Pancreas (tissue), 10 donors: ENCODE results near the gene NT5DC4. TPM values are rescaled to one million over a fixed set of nuclear protein-coding genes. Genes with fewer than 3 reads are reported as not detected.

Experiments
- ATAC-seq, 4 donors: fragments of 200-7000 bp; cut with Tn5 transposase; one replicate each; pipeline versions ENCODE4 v1.8.0 to v1.9.1; 2020; ENCODE audit warnings: mild to moderate bottlenecking in 4 of 4, moderate library complexity in 4 of 4
- DNase-seq, 6 donors: peaks; one replicate each; pipeline ENCODE4 v3.0.0-alpha.2; 2020
- FAIRE-seq: peaks from 2 replicates; lab custom pipeline; 2012; peaks lifted over from hg19 to GRCh38; lab: Jason Lieb, UNC
- H3K27ac ChIP-seq, 4 donors: fragments of 200-600 bp; sonication (generic); 1 replicate in 3 of 4; 2 replicates in 1 of 4; pipeline versions ENCODE4 v1.5.0 to v1.8.0; 2020
- H3K27me3 ChIP-seq, 4 donors: fragments of 200-600 bp; one replicate each; pipeline ENCODE4 v1.8.0; 2021
- H3K36me3 ChIP-seq, 3 donors: fragments of 200-600 bp; sonication (generic) in 1 of 3; one replicate each; pipeline versions ENCODE4 v1.5.0 to v1.8.0; 2020 to 2021
- H3K4me1 ChIP-seq, 3 donors: fragments of 200-600 bp; one replicate each; pipeline ENCODE4 v1.8.0; 2021
- H3K4me3 ChIP-seq, 4 donors: fragments of 200-600 bp; sonication (generic) in 2 of 4; one replicate each; pipeline versions ENCODE4 v1.5.0 to v1.8.0; 2020 to 2021
- H3K9me3 ChIP-seq, 4 donors: fragments of 200-600 bp; one replicate each; pipeline ENCODE4 v1.8.0; 2021
- WGBS, 2 donors: extraction: QIAGEN DNeasy Blood & Tissue Kit; methylation state at CpG; one replicate each; pipeline ENCODE4 v1.1.7; 2013; 5-methylcytosine and 5-hydroxymethylcytosine counted together
- intact Hi-C, 3 donors: fragments of 100-400 bp; cut with DNase I; formaldehyde crosslinking; loops; one replicate each; pipeline versions ENCODE4 v1.11.1 to v1.14.2; 2022
- polyA plus RNA-seq, 2 donors: library from polyadenylated mRNA; stranded (reverse); fragments of 200-250 nt; gene quantifications; one replicate each; pipeline ENCODE4 v1.2.3, GENCODE V29; 2013
- total RNA-seq, 6 donors: library from RNA; stranded (reverse); fragmentation: NEBNext Ultra II Directional in 4 of 6; extraction: Animal tissue kit (Norgen Biotek cat#: 25700) in 4 of 6; gene quantifications; one replicate each; pipeline versions ENCODE4 v1.2.1 to v1.2.4, GENCODE V29; 2021 to 2023
- TF ChIP-seq, protein P1 (sequence below), 4 donors: fragments of 200-600 bp; sonication (generic) in 3 of 4; IDR thresholded peaks; one replicate each; pipeline versions ENCODE4 v1.5.0 to v1.8.0; 2021; ENCODE audit warnings: antibody characterized with exemption in 4 of 4
- donor health status: healthy with polysubstance abuse.
- donor health status: DM: no; HTN: no; CAD: no; lungs with moderate emphysema.
- donor health status: DM: no; HTN: no; CAD: no.
- donor health status: control.
- donor health status: control.
- donor health status: Bipolar disorder and iron deficiency.
- donor health status: DM: yes; HTN: yes; CAD: no.
- donor health status: DM: no; HTN: no; CAD: no.
- donor health status: DM: no; HTN: no; CAD: no.
- donor health status: DM: yes; HTN: yes; CAD: no.

The NT5DC4 gene
- total and polyA plus RNA-seq, 8 donors: 0.09 TPM; not detected in 7

DNA sequence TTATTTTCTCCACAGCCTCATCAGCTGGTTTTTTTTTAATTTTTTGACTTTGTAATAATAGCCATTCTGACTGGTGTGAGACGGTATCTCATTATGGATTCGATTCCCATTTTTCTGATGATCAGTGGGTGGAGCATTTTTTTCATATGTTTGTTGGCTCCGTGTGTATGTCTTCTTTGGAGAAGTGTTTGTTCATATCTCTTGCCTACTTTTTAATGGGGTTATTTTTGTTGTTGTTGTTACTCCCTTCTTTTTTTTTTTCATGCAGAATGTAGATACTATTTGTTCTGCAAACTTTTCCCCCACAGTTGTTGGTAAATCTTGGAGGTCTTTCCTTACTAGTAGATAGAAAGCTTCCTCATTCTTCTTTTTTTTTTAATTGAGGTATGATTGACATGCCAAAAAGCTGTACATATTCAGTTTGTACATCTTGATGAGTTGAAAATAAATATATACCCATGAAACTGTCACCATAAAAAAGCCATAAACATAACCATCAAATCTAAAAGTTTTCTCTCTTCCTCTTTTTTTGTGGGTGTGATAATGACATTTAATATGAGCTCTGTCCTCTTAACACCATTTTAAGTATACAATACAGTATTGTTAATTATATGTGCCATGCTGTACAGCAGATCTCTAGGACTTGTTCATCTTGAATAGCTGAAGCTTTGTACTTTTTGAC, 21.8 kb upstream of the NT5DC4 start:
- WGBS, 2 donors: 72 to 78% methylated on average over 3 of the region's 3 CpGs
- no peak for ATAC-seq
- Histone ChIP-seq H3K4me1 (no peaks in the 10 kb centered on the region), H3K27ac (no peak overlapping the region), H3K4me3 (no peak overlapping the region), H3K9me3 (no peaks in the 10 kb centered on the region), H3K27me3 (no peaks in the 10 kb centered on the region), H3K36me3 (no peaks in the 10 kb centered on the region)
- intact Hi-C loops: loop anchor here in 1 of 3 donors (10.0 kb wide), 1 partner anchor 74 kb away; no protein-coding TSS in a partner anchor
- TF ChIP-seq, protein P1, sequence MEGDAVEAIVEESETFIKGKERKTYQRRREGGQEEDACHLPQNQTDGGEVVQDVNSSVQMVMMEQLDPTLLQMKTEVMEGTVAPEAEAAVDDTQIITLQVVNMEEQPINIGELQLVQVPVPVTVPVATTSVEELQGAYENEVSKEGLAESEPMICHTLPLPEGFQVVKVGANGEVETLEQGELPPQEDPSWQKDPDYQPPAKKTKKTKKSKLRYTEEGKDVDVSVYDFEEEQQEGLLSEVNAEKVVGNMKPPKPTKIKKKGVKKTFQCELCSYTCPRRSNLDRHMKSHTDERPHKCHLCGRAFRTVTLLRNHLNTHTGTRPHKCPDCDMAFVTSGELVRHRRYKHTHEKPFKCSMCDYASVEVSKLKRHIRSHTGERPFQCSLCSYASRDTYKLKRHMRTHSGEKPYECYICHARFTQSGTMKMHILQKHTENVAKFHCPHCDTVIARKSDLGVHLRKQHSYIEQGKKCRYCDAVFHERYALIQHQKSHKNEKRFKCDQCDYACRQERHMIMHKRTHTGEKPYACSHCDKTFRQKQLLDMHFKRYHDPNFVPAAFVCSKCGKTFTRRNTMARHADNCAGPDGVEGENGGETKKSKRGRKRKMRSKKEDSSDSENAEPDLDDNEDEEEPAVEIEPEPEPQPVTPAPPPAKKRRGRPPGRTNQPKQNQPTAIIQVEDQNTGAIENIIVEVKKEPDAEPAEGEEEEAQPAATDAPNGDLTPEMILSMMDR (IDR thresholded peaks at IDR 0.05): no peak
- FAIRE-seq: no peak
- DNase-seq: no peak

DNA sequence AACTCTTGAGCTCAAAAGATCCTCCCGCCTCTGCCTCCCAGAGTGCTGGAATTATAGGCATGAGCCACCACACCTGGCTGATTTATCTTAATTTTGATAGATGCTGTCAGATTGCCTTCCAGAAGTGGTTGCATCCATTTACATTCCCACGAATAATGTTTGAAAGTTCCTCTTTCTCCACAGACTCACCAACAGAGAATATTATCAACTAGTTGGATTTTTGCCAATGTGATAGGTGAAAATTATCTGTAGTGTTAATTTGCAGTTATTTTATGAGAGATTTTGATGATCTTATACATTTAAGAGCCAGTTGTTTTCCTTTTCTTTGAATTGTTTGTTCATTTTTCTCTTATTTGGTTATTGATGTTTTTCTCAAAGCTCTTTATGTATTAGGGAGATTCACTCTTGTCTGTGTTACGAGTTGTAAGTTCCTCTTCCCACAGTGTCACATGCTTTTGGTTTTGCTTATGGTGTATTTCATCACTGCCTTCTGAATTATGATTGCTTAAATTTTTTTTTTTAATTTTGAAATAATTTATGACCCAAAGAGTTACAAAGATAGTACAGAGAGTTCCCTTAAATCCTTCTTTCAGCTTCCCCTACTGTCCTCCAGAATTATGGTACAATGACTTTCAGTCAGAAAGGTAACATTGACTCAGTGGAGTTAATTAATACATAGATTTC, 20.7 kb upstream of the NT5DC4 start:
- DNase-seq: no peak
- FAIRE-seq: no peak
- peak in 2 of 4 donors; percentile 65 to 69 for ATAC-seq
- intact Hi-C loops: loop anchor here in 1 of 3 donors (10.0 kb wide), 1 partner anchor 75 kb away; no protein-coding TSS in a partner anchor
- 59 to 64% methylated on average over 3 of the region's 3 CpGs for WGBS, 2 donors
- Histone ChIP-seq H3K4me3 (no peak overlapping the region), H3K36me3 (no peaks in the 10 kb centered on the region), H3K27me3 (no peaks in the 10 kb centered on the region), H3K9me3 (no peaks in the 10 kb centered on the region), H3K4me1 (no peaks in the 10 kb centered on the region), H3K27ac (peak overlapping the region in 2 of 4 donors; percentile 18 to 21)
- TF ChIP-seq, protein P1 (IDR thresholded peaks at IDR 0.05): no peak

DNA sequence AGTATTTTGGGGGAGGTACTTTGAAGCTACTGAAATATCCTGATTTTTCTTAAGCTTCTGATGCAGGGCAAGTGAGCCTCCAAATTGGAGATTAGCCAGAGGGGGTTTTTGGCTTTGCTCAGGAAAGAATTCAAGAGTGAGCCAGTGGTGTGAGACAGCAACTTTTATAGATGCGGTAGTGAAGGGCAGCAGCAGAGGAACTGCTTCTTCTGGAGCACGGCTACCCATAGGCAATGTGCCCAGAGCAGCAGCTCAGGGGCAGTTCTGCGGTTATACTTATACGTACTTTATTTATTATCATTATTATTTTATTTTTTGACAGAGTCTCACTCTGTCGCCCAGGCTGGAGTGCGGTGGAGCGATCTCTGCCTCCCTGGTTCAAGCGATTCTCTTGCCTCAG, 19.8 kb upstream of the NT5DC4 start:
- no peaks in the 10 kb centered on the region for H3K27me3 ChIP-seq
- intact Hi-C loops: no loop called here
- no peaks in the 10 kb centered on the region for H3K36me3 ChIP-seq
- no peaks in the 10 kb centered on the region for H3K9me3 ChIP-seq
- FAIRE-seq (no peak), DNase-seq (peak in 1 of 6 donors; percentile 14), ATAC-seq (peak in 2 of 4 donors; percentile 64 to 77)
- 79 to 90% methylated on average over 8 of the region's 8 CpGs for WGBS, 2 donors
- TF ChIP-seq, protein P1 (IDR thresholded peaks at IDR 0.05): no peak
- H3K4me1 ChIP-seq: no peaks in the 10 kb centered on the region
- H3K4me3 ChIP-seq: no peak overlapping the region
- H3K27ac ChIP-seq: peak overlapping the region in 1 of 4 donors; percentile 21

DNA sequence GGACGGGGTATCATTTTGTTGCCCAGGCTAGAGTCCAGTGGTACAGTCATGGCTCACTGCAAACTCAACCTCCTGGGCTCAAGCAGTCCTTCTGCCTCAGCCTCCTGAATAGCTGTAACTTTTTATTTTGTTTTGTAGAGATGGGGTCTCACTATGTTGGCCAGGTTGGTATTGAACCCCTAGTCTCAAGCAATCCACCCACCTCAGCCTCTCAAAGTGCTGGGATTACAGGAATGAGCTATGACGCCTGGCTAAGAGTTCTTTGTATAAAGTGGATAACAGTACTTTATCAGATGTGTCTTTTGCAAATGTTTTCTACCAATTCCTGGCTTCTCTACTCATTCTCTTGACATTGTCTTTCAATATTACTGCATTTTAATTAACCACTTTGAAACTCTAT, 17.1 kb upstream of the NT5DC4 start:
- intact Hi-C loops: no loop called here
- H3K27me3 ChIP-seq: no peaks in the 10 kb centered on the region
- ATAC-seq (no peak), FAIRE-seq (no peak), DNase-seq (no peak)
- no peak overlapping the region for H3K27ac ChIP-seq
- no peaks in the 10 kb centered on the region for H3K4me1 ChIP-seq
- H3K9me3 ChIP-seq: no peaks in the 10 kb centered on the region
- no peaks in the 10 kb centered on the region for H3K36me3 ChIP-seq
- 44 to 60% methylated on average over 2 of the region's 2 CpGs for WGBS, 2 donors
- TF ChIP-seq, protein P1 (IDR thresholded peaks at IDR 0.05): no peak
- no peak overlapping the region for H3K4me3 ChIP-seq

DNA sequence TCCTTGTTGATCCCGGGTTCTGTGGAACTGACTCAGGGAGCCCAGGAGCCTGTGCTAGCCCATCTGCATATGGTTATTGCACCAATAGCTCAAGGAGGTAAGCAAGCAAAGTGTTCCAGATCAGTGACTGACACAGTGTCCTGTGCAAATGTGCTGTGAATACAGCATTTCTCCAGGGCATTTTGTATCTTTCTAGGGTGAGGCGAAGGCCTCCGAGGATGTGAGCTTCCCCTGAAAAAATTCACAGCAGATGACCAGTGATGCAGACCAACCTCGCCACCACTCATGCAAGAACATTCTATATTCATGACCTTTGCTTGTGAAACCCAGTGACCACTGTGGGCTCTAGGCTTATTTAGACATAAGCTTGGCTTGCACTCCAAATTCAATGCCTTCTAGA, 15.2 kb upstream of the NT5DC4 start:
- no peak for ATAC-seq
- 80 to 89% methylated on average over 4 of the region's 4 CpGs for WGBS, 2 donors
- FAIRE-seq: no peak

More for the DNA sequence above, 15.2 kb upstream of the NT5DC4 start:
- H3K27ac ChIP-seq: no peak overlapping the region
- no peak overlapping the region for H3K4me3 ChIP-seq
- no peaks in the 10 kb centered on the region for H3K9me3 ChIP-seq
- DNase-seq: no peak
- no peaks in the 10 kb centered on the region for H3K4me1 ChIP-seq
- TF ChIP-seq, protein P1 (IDR thresholded peaks at IDR 0.05): no peak
- H3K36me3 ChIP-seq: no peaks in the 10 kb centered on the region
- no peaks in the 10 kb centered on the region for H3K27me3 ChIP-seq
- intact Hi-C loops: no loop called here
